ENCODE results near the gene CLCN2.

Gene CLCN2

GRCh38 chr3:184325715-184326369 lies 35.6 kb downstream of the CLCN2 start:
- H3K4me3 ChIP-seq (ENCODE audit: low read depth, low read length) = no peak overlapping the region
- no peak for DNase-seq (ENCODE audit: low read depth)
- in situ Hi-C loops (cut with HindIII; ENCODE audit: low sequenced_read_pairs) = no loop called here
- no peak for TF ChIP-seq CTCF (IDR thresholded peaks at IDR 0.05; ENCODE audit: low read depth, low read length, missing control alignments)

GRCh38 chr3:184325269-184325668 lies 36.1 kb downstream of the CLCN2 start:
- in situ Hi-C loops (cut with HindIII; ENCODE audit: low sequenced_read_pairs) = no loop called here
- H3K4me3 ChIP-seq (ENCODE audit: low read depth, low read length) = no peak overlapping the region
- no peak for DNase-seq (ENCODE audit: low read depth)
- no peak for TF ChIP-seq CTCF (IDR thresholded peaks at IDR 0.05; ENCODE audit: low read depth, low read length, missing control alignments)

DNA sequence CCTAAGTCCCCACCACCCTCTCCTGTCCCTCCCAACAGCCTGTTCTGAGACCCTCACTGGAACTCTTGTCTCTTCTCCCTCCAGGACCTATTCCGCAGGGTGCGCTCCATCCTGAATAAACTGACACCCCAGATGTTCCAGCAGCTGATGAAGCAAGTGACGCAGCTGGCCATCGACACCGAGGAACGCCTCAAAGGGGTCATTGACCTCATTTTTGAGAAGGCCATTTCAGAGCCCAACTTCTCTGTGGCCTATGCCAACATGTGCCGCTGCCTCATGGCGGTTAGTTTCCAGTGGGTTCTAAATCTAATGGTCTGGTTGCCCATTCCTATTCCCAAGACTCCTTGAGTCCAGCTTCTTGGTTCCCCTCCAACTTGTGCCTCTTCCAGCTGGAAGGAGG lies 37.7 kb downstream of the CLCN2 start:
- TF ChIP-seq CTCF (IDR thresholded peaks at IDR 0.05; ENCODE audit: low read depth, low read length, missing control alignments) = no peak
- no peak overlapping the region for H3K4me3 ChIP-seq (ENCODE audit: low read depth, low read length)
- no peak for DNase-seq (ENCODE audit: low read depth)
- in situ Hi-C loops (cut with HindIII; ENCODE audit: low sequenced_read_pairs) = no loop called here

- in situ Hi-C loops (cut with HindIII; ENCODE audit: low sequenced_read_pairs) = no loop called here
- TF ChIP-seq CTCF (IDR thresholded peaks at IDR 0.05; ENCODE audit: low read depth, low read length, missing control alignments) = no peak
- H3K4me3 ChIP-seq (ENCODE audit: low read depth, low read length) = no peak overlapping the region
- no peak for DNase-seq (ENCODE audit: low read depth)
These were observed 38.5 kb downstream of the CLCN2 start for GRCh38 chr3:184322731-184323487.

DNA sequence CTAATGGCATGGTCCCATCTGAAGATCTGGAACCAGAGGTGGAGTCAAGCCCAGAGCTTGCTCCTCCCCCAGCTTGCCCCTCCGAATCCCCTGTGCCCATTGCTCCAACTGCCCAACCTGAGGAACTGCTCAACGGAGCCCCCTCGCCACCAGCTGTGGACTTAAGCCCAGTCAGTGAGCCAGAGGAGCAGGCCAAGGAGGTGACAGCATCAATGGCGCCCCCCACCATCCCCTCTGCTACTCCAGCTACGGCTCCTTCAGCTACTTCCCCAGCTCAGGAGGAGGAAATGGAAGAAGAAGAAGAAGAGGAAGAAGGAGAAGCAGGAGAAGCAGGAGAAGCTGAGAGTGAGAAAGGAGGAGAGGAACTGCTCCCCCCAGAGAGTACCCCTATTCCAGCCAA lies 39.7 kb downstream of the CLCN2 start:
- no peak for DNase-seq (ENCODE audit: low read depth)
- no peak overlapping the region for H3K4me3 ChIP-seq (ENCODE audit: low read depth, low read length)
- in situ Hi-C loops (cut with HindIII; ENCODE audit: low sequenced_read_pairs) = no loop called here
- TF ChIP-seq CTCF (IDR thresholded peaks at IDR 0.05; ENCODE audit: low read depth, low read length, missing control alignments) = no peak

DNA sequence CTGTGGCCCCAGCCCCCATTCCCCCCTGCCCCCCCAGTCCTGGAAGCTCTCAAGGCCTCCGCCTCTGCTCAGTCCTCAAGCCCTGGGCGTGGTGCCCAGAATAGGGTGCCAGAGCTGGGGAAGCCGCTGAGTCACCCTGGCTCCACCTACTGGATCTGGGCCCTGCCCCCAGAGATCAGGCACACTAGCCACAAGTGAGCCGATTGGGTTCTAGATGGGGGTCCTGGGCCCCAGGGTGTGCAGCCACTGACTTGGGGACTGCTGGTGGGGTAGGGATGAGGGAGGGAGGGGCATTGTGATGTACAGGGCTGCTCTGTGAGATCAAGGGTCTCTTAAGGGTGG lies 41.3 kb downstream of the CLCN2 start:
- H3K4me3 ChIP-seq (ENCODE audit: low read depth, low read length) = no peak overlapping the region
- peak; percentile 94 for DNase-seq (ENCODE audit: low read depth)
- in situ Hi-C loops (cut with HindIII; ENCODE audit: low sequenced_read_pairs) = no loop called here
- TF ChIP-seq CTCF (IDR thresholded peaks at IDR 0.05; ENCODE audit: low read depth, low read length, missing control alignments) = no peak
